GM19099 (cell line): ENCODE data around the gene CCR5.

Experiments
- POLR2A ChIP-seq: IDR thresholded peaks from 3 replicates; pipeline ENCODE4 v1.6.1; 2011; ENCODE audit warnings: low read depth; ENCODE audit not compliant: insufficient read length; ENCODE audit errors: extremely low read depth

Gene CCR5

DNA sequence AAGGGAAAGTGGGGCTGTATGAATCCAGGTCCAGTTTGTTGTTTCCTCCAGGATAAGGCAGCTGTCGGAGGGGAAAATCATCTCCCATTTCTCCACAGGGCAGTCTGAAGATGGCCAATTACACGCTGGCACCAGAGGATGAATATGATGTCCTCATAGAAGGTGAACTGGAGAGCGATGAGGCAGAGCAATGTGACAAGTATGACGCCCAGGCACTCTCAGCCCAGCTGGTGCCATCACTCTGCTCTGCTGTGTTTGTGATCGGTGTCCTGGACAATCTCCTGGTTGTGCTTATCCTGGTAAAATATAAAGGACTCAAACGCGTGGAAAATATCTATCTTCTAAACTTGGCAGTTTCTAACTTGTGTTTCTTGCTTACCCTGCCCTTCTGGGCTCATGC is 37.2 kb downstream of the CCR5 start:
- TF ChIP-seq POLR2A = no peak

DNA sequence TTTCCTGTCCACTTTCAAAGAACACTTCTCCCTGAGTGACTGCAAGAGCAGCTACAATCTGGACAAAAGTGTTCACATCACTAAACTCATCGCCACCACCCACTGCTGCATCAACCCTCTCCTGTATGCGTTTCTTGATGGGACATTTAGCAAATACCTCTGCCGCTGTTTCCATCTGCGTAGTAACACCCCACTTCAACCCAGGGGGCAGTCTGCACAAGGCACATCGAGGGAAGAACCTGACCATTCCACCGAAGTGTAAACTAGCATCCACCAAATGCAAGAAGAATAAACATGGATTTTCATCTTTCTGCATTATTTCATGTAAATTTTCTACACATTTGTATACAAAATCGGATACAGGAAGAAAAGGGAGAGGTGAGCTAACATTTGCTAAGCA is 38.1 kb downstream of the CCR5 start:
- no peak for TF ChIP-seq POLR2A

- TF ChIP-seq POLR2A = no peak
These were observed 39.2 kb downstream of the CCR5 start for GRCh38 chr3:46409739-46410489.

GRCh38 chr3:46410669-46411068 is 39.9 kb downstream of the CCR5 start:
- no peak for TF ChIP-seq POLR2A

- no peak for TF ChIP-seq POLR2A
These were observed 40.5 kb downstream of the CCR5 start for GRCh38 chr3:46411271-46411670.

GRCh38 chr3:46412786-46413298 is 42.1 kb downstream of the CCR5 start:
- no peak for TF ChIP-seq POLR2A

- TF ChIP-seq POLR2A = no peak
These were observed 43.2 kb downstream of the CCR5 start for GRCh38 chr3:46413951-46414350.

DNA sequence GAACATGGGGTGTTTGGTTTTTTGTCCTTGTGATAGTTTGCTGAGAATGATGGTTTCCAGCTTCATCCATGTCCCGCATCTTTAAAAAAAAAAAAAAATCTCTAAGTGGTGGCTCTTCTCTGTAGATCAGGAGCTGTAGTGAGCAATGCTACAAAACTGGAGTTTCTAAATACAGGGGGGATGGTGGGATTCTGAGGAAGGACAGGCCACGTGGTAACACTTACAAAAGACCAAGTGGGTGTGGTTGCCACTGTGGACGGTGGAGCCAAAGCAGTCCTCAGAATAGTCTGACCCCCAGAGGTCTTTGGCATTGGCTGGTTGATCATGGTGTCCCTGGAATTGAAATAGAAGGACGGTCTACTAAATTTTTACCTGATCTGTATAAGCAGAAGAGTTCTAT is 44.0 kb downstream of the CCR5 start:
- no peak for TF ChIP-seq POLR2A

DNA sequence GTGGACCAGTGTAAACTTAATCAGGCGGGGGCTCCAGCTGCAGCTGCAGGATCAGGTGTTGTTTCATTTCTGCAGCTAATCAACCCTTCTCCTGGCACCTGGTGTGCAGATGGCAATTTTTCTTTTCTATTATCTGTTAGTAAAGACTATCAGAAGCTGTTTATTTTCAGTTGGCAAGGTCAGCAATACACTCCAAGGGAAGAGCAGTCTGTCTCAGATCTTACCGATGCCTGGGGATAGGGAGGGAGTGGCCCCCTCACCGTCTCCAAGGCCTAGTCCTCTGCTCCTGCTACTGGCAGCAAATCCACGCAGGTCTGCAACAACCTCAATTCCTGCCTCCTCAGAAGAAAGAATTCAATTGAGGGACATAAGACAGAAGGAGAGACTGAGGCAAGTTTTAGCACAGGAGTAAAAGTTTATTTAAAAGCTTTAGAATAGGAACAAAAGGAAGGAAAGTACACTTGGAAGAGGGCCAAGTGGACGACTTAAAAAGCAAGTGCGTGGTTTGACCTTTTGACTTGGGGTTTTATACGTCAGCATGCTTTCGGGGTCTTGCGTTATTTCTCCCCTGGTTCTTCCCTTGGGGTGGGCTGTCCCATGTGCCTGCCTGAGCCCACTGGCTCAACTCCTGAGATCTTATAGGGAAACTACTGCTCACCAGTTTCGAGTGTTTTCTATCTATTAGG is 45.5 kb downstream of the CCR5 start:
- no peak for TF ChIP-seq POLR2A

- TF ChIP-seq POLR2A = no peak
These were observed 46.2 kb downstream of the CCR5 start for GRCh38 chr3:46416811-46417510.

DNA sequence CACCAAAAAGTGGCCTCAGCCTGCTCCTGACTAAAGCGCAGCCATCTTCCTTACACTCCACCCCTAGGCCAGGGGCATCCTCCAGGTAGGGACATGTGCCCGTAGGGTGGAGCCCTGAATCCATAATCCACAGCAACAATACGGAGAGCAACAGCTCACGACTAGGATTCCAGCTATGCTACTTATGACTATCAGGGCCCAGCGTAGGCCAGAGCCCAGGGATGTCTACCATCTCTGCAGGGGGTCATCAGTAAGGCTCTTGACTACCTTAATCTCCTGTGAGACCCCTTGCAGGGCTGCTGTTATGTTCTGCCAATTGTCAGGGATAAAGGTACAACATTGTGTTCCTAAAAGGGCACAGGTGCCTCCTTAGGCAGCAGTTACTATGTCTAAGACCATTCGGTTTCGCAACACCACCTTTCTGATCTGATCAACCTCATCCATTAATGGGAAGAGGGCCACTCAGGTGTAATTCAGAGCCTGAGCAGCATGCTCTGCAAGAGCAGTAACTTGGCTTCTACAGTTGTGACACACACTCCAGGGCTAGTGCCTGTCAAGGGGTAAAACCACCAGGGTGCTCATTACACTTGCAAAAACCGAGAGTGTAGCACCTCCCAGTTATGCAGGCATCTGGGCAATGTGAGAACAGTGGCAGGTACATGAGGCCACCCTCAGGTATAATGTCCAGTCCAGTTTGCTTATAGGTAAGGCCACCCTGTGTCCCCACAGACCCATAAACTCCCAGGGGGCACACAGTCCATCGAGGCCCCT is 47.3 kb downstream of the CCR5 start:
- TF ChIP-seq POLR2A = no peak

DNA sequence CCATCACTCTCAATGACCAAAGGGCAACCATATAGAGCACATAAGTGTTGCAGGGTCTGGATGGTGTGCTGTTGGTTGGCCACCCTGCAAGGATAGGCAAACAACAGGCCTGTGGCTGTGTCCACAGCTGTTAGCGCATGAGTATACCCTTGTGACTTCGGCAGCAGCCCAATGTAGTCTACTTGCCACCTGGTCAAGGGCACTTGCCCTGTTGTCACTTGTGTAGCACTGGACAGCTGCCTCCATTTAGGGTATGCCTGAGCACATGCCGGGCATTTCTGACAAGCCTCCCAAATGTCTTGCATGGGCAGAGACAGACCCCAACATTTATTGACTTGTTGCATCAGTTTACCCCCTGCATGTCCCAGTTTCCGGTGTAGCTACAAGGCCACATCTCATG is 49.1 kb downstream of the CCR5 start:
- TF ChIP-seq POLR2A = no peak

- no peak for TF ChIP-seq POLR2A
These were observed 50.2 kb downstream of the CCR5 start for GRCh38 chr3:46420931-46421330.

- no peak for TF ChIP-seq POLR2A
These were observed 51.9 kb downstream of the CCR5 start for GRCh38 chr3:46422617-46423016.

DNA sequence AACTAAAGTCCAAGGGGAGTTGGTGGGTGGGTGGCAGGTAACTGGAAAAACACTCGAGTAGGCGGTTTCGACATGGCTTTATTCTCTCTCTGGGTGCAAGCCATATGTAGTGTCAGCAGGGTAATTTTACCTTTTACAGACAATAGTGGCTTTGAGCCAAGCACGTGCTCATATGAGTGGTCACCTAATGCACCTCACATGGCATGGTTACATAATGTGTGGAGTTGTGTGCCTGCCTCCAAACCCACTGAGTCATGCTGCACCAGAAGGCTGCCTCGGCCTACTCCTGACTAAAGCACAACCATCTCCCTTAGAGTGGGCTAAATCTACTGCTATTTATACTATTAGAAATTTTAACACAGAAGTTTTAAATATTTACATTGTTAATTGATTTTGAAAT is 52.8 kb downstream of the CCR5 start:
- TF ChIP-seq POLR2A = no peak
